CMK (cell line): ENCODE results near the gene TBX10.
"Not testable (repeated sequence)": the region's sequence is repeated elsewhere in the genome, so short reads cannot be mapped to it uniquely, and the experiment has no call there.

Experiments used
- DNase-seq: peaks from one replicate; pipeline ENCODE4 v3.0.0-alpha.2; 2010; ENCODE audit warnings: low read depth

TBX10 gene

GRCh38 chr11:67631411-67631810 is 8.2 kb downstream of the TBX10 start:
- no peak for DNase-seq

- DNase-seq = no peak
These were observed 8.6 kb downstream of the TBX10 start for GRCh38 chr11:67630943-67631331.

DNA sequence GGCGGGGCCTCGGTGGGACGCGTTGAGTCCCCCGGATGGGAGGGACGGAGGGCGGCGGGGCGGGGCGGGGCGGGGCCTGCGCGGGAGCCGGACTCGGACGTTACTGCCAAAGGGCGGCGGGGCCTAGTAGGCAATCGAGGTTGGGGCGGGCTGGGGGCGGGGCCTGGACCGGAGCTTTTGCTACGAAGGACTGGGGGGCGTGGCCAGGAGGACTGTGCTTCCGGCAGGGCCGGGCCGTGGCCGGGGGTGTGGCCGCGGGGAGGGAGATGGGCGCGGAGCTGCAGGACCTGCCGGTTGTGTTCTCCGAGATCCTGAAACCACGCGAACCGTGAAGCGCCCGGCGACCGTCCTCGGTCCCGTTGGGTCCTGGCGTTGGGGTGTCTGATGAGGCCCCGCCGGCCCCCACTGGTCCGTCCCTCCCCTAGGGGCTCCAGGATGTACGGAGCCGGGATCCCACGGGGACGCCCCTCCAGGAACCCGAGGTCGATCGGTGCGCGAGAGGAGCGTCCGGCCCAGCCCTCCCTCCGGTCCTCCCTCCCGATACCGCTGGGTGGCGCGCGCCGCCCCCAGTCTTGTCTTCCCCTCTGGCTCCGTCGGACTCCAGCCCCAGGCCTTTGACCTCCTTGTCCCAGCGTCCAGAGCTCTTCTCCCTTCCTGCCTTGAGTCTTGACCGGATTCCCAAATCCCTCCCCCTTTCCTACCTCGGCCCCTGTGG is 9.2 kb downstream of the TBX10 start:
- peak; percentile 96 for DNase-seq

DNA sequence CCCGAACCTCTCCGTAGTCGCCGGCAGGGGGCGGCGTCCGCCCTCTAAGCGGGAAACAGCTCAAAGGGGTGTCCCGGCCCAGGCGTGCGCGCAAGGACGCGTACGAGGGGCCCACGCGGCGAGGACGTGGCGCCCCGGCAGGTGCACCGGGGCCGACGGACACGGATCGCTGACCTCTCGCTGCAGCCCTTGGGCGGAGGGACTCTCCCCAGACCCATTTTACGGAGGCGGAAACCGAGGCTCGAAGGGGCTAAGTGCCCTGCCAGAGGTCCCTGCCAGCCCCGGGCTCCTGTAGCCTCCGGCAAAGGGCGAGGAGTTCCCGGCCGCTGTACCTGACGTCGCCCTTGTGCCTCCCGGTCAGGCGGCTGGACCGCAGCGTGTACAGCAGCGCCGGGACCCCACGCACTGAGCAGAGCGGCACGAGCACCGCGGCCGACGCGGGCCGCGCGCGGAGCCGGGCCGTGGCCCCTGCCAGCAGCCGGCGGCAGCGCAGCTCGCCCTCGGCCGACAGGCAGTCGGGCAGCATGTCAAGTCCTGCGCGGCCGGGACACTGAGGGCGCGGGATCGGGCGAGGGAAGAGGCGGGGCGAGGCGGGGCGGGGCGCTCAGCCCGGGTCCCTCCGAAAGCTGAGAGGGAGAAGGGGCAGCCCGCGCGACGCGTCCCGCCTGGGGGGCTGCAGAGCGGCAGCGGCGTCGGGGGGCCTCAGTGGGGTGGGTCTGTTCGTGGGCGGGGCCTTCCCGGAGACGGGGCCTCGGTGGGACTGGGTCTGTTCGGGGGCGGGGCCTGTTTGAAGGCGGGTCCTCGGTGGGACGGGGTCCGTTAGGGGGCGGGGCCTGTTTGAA is 10.0 kb downstream of the TBX10 start, which contains the start of gene NUDT8:
Gene NUDT8, minus strand, starts transcription at position 552 of the 842 bp plus-strand sequence. Its CDS starts 26 bp downstream, at position 526.
- peak; percentile 67 for DNase-seq

- no peak for DNase-seq
These were observed 10.7 kb downstream of the TBX10 start for GRCh38 chr11:67628710-67629385.

GRCh38 chr11:67627812-67628624 is 11.5 kb downstream of the TBX10 start:
- no peak for DNase-seq

- DNase-seq = no peak
These were observed 12.1 kb downstream of the TBX10 start for GRCh38 chr11:67627441-67627811.

DNA sequence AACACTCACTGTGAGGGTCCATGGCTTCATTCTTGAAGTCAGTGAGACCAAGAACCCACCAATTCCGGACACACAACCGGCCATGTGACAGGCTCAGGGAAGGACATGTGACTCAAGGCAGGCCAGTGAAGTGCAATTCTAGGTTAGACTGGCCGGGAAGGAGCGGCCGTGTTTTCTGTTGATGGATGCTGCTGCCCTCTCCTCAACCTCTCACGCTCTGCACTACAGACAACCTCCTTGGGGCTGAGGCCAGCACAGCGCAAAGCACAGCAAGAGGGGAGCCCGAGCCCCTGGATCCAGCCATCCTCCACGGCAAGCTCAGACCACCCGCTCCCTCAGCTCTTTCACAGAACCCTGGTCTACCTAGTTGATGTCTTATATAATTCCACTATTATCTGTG is 12.6 kb downstream of the TBX10 start:
- DNase-seq = no peak

DNA sequence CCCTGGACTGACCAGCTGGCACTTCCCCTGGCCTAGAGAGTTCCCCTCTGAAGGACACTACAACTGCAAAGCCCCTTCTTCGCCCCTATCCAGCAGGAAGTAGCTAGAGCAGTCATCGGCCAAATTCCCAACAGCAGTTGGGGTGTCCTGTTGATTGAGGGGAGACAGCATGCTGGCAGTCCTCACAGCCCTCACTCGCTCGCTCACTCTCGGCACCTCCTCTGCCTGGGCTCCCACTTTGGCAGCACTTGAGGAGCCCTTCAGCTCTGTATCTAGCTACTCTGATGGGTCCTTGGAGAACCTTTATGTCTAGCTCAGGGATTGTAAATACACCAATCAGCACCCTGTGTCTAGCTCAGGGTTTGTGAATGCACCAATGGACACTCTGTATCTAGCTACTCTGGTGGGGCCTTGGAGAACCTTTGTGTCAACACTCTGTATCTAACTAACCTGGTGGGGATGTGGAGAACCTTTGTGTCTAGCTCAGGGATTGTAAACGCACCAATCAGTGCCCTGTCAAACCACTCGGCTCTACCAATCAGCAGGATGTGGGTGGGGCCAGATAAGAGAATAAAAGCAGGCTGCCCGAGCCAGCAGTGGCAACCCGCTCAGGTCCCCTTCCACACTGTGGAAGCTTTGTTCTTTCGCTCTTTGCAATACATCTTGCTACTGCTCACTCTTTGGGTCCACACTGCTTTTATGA is 13.3 kb downstream of the TBX10 start:
- not testable (repeated sequence) for DNase-seq

GRCh38 chr11:67623795-67624194 is 15.8 kb downstream of the TBX10 start:
- DNase-seq = not testable (repeated sequence)

DNA sequence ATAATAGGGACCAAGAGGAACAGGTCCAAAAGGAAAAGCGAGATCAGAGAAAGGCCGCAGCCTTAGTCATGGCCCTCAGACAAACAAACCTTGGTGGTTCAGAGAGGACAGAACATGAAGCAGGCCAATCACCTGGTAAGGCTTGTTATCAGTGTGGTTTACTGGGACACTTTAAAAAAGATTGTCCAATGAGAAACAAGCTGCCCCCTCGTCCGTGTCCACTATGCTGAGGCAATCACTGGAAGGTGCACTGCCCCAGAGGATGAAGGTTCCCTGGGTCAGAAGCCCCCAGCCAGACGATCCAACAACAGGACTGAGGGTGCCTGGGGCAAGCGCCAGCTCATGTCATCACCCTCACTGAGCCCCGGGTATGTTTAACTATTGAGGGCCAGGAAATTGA is 16.7 kb downstream of the TBX10 start:
- DNase-seq = not testable (repeated sequence)

DNA sequence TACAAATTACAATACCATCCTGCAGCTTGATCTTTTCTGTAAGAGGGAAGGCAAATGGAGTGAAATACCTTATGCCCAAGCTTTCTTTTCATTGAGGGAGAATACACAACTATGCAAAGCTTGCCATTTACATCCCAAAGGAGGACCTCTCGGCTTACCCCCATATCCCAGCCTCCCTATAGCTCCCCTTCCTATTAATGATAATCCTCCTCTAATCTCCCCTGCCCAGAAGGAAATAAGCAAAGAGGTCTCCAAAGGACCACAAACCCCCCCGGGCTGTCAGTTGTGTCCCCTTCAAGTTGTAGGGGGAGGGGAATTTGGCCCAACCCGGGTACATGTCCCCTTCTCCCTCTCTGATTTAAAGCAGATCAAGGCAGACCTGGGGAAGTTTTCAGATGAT is 17.6 kb downstream of the TBX10 start:
- not testable (repeated sequence) for DNase-seq

DNA sequence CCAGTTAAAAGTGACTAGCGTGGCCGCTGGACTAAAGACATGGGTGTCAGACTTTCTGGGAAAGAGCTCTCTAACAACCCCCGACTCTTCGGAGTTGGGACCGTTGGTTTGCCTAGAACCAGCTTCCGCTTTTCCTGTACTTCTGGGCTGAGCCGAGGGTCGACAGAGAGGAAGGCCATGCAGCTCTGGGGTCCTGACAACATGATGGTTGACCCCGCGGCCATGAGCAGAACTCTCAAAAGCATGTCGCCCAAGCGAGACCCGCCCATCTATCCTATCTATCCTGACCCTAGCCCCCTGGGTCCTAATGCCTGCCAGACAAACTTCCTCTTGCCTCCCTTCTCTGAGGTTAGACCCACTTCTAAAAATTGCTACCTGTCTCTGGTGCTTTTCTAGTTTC is 18.9 kb downstream of the TBX10 start:
- not testable (repeated sequence) for DNase-seq

- not testable (repeated sequence) for DNase-seq
These were observed 19.6 kb downstream of the TBX10 start for GRCh38 chr11:67619683-67620618.

- DNase-seq = not testable (repeated sequence)
These were observed 20.5 kb downstream of the TBX10 start for GRCh38 chr11:67618901-67619659.

DNA sequence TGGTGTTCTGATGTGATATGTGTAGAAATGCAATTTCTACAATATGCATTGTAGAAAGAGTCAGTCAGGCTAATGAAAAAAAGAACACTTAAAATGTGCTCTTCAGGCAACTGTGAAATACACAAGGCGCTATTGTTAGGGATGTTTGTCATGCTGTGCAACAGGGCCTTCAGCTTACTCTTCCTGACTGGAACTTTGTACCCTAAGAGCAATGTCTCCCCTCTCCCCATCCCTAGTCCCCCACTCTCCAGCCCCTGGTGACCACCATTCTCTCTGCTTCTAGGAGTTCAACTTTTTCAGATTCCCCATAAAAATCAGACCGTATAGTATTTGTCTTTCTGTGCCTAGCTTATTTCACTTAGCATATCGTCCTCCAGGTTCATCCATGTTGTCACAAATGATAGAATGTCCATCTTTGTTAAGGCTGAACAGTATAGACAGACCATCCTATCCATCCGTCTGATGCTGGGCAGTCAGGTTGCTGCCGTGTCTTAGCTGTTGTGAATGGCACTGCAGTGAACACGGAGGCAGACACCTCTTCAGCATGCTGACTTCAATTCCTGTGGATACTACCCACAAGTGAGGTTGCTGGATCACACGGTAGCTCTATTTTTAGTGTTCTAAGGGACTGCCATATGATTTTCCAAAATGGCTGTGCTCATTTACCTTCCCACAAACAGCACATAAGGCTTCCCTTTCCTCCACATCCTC is 22.2 kb downstream of the TBX10 start:
- no peak for DNase-seq

DNA sequence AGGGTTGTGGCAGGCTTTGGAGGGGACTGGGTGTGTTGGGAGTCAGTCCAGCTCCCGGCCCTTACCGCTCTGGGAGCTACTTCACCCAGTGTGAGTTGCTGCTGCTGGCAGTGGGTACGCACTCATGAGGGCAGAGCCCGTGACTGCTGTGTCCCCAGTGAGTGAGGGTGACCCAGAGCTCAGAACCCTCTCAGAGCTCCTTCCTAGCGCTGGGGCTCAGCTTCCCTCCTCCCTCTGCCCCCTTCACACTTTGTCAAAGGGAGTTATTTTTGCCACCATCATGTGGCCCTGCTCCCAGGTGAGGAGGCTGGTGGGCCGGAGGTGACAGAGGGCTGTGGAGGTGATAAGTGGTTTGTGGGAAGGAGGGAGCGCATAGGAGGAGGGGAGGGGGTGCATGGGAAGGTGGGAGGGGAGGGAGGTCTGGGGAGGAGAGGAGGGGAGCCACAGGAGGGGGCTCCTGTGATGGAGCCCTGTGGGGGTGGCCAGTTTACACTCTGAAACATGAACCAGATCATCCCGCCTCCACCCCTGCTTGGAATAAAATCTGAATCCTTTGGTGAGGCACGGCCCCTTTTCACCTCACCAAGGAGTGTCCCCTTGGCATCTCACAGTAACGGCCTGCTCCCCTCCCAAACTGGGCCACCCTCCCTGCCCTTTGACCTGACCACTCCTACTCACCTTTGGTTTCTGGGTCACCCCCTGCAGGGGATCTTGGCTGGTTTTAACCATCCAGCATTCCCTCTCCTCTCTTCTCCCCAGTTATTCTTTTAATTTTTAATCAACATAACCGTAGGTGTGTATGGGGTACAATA is 22.9 kb downstream of the TBX10 start:
- no peak for DNase-seq
